Omental fat pad (tissue), 4 donors: ENCODE data around the gene RBM3. TPM values are rescaled to one million over a fixed set of nuclear protein-coding genes. Genes with fewer than 3 reads are reported as not detected.
A peak's percentile ranks its signal among the peaks of the same experiment; 100 is the strongest.

ENCODE experiments used
- ATAC-seq: fragments of 150-250 bp; one replicate; pipeline ENCODE4 v1.9.1; 2016; ENCODE audit warnings: mild to moderate bottlenecking, moderate library complexity; ENCODE audit not compliant: low FRiP score
- DNase-seq: peaks from one replicate; pipeline ENCODE4 v3.0.0-alpha.2; 2019; ENCODE audit warnings: low spot score
- CTCF ChIP-seq, 3 donors: fragments of 450-650 bp; IDR thresholded peaks; one replicate each; pipeline ENCODE4 v1.5.1; 2016 to 2017; ENCODE audit warnings: antibody characterized with exemption in 3 of 3, mild to moderate bottlenecking in 3 of 3, moderate library complexity in 2 of 3
- total RNA-seq, 4 donors: library from RNA; depleted of rRNA; stranded (reverse); fragments of >200 nt; gene quantifications; one replicate each; pipeline ENCODE4 v1.1.0, GENCODE V29; 2016

The RBM3 gene
- total RNA-seq, 4 donors from 2014 or later, result 151 to 280 (median 263) TPM

- ATAC-seq, result peak; percentile 48
- no peak for TF ChIP-seq CTCF (IDR thresholded peaks at IDR 0.05)
- no peak for DNase-seq
Measured at GRCh38 chrX:48591255-48591791, 17.0 kb downstream of the RBM3 start.

GRCh38 chrX:48592971-48593370, 18.7 kb downstream of the RBM3 start:
- no peak for DNase-seq
- ATAC-seq, result no peak
- TF ChIP-seq CTCF (IDR thresholded peaks at IDR 0.05), result no peak

GRCh38 chrX:48595929-48596328, 21.6 kb downstream of the RBM3 start:
- DNase-seq (no peak), ATAC-seq (no peak)
- TF ChIP-seq CTCF (IDR thresholded peaks at IDR 0.05), result no peak

GRCh38 chrX:48597353-48598264, 23.3 kb downstream of the RBM3 start, which contains the start of gene WDR13:
WDR13 (plus strand) TSS chrX:48597492; CDS start chrX:48597997, 505 bp downstream.
- DNase-seq (peak; percentile 83), ATAC-seq (peak; percentile 93)
- no peak for TF ChIP-seq CTCF (IDR thresholded peaks at IDR 0.05)

GRCh38 chrX:48598614-48599013, 24.3 kb downstream of the RBM3 start:
- TF ChIP-seq CTCF (IDR thresholded peaks at IDR 0.05), result no peak
- ATAC-seq (no peak), DNase-seq (no peak)

- ATAC-seq (no peak), DNase-seq (no peak)
- TF ChIP-seq CTCF (IDR thresholded peaks at IDR 0.05), result no peak
Measured at GRCh38 chrX:48599341-48599740, 25.1 kb downstream of the RBM3 start.
